DOHH2 (cell line): ENCODE data around the gene TXLNB.

Source experiments
- EZH2phosphoT487 ChIP-seq: fragments of 200-600 bp; sonication (generic); IDR thresholded peaks from 2 replicates; pipeline ENCODE4 v1.6.1; 2017; ENCODE audit warnings: borderline replicate concordance, mild to moderate bottlenecking, antibody characterized with exemption, low read length, moderate library complexity, mixed read lengths
- TF ChIP-seq, protein P1 (sequence below): fragments of 200-600 bp; sonication (generic); IDR thresholded peaks from one replicate; pipeline ENCODE4 v1.5.1; 2014; ENCODE audit warnings: antibody characterized with exemption, mild to moderate bottlenecking, low read depth, low read length; ENCODE audit not compliant: poor library complexity, severe bottlenecking

DNA sequence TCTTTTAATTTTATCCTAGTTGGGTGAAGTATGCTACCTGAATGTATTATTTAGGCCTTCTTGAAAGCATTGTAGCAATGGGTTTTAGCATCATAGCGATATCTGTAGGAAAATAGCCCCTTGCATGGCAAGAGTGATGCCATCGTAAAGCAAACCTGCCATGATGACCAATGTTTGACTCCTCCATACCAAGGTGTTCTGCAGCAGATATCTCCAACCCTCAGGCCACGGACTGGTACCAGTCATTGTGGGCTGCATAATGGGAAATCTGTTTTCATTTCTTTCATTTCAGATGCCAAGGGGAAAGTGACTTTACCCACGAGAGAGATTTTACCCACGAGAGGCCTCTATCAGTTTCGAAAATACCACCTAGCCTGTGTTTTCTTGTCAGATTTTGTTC lies 6.2 kb downstream of the TXLNB start:
- TF ChIP-seq, protein P1, sequence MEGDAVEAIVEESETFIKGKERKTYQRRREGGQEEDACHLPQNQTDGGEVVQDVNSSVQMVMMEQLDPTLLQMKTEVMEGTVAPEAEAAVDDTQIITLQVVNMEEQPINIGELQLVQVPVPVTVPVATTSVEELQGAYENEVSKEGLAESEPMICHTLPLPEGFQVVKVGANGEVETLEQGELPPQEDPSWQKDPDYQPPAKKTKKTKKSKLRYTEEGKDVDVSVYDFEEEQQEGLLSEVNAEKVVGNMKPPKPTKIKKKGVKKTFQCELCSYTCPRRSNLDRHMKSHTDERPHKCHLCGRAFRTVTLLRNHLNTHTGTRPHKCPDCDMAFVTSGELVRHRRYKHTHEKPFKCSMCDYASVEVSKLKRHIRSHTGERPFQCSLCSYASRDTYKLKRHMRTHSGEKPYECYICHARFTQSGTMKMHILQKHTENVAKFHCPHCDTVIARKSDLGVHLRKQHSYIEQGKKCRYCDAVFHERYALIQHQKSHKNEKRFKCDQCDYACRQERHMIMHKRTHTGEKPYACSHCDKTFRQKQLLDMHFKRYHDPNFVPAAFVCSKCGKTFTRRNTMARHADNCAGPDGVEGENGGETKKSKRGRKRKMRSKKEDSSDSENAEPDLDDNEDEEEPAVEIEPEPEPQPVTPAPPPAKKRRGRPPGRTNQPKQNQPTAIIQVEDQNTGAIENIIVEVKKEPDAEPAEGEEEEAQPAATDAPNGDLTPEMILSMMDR: no peak
- no peak for TF ChIP-seq EZH2phosphoT487
